ENCODE measurements around the gene LPP. TPM values are rescaled to one million over a fixed set of nuclear protein-coding genes. Genes with fewer than 3 reads are reported as not detected.

The LPP gene
- total RNA-seq, 4 donors from 2014 or later, result 56.0 to 65.7 (median 58.1) TPM

DNA sequence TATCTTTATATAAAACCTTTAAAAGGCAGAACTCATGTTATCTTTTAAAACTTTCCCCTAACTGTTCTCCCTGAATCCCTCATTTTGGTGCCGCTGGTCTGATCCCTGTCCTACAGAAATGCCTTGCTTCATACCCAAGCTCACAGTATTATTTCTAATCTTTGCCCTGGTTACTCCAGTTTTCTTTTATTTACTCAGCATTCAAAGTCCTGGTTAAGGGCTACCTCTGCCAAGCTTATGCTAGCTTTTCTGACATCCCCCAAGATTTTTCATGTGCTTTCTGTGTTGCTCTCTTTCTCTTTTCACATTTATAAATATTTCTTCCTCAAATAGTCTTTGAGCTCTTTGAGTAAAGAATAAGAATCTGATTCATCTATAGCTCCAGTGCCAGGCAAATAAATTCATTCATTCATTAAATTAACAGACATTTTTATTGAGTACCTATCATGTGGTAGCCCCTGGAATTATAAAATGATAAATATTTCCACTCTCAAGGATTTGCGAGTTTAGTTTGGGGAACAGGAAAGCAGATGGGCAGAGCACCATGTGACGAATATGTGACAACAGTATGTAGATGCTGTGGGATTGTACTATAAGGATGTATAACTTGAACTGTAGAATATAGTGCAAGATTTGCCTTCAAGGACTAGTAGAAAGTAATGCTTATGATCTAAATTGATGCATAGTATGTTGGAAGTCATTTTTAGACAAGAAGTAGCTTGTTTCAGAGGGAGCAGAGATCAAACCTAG is 247.5 kb downstream of the LPP start:
- TF ChIP-seq, protein P1, sequence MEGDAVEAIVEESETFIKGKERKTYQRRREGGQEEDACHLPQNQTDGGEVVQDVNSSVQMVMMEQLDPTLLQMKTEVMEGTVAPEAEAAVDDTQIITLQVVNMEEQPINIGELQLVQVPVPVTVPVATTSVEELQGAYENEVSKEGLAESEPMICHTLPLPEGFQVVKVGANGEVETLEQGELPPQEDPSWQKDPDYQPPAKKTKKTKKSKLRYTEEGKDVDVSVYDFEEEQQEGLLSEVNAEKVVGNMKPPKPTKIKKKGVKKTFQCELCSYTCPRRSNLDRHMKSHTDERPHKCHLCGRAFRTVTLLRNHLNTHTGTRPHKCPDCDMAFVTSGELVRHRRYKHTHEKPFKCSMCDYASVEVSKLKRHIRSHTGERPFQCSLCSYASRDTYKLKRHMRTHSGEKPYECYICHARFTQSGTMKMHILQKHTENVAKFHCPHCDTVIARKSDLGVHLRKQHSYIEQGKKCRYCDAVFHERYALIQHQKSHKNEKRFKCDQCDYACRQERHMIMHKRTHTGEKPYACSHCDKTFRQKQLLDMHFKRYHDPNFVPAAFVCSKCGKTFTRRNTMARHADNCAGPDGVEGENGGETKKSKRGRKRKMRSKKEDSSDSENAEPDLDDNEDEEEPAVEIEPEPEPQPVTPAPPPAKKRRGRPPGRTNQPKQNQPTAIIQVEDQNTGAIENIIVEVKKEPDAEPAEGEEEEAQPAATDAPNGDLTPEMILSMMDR (IDR thresholded peaks at IDR 0.05 in 4 of 5, conservative IDR thresholded peaks at IDR 0.05 in 1 of 5), result no peak
- no peak for TF ChIP-seq POLR2A (IDR thresholded peaks at IDR 0.05)
- intact Hi-C loops (cut with DNase I; ENCODE audit: low total_unique reads), result no loop called here
- no peaks in the 10 kb centered on the region for H3K27me3 ChIP-seq
- no peaks in the 10 kb centered on the region for H3K36me3 ChIP-seq
- H3K27ac ChIP-seq, result no peak overlapping the region
- DNase-seq, result no peak
- no peaks in the 10 kb centered on the region for H3K9me3 ChIP-seq
- in situ Hi-C loops (cut with MboI; ENCODE audit: low sequenced_read_pairs in 4 of 4), result loop anchor here in 2 of 4 donors (25.0 kb wide), 1 partner anchor 664 kb away; the partner anchor contains the start of gene BCL6 (in 2 of the 2)
- no peak overlapping the region for H3K4me3 ChIP-seq
- no peak for ATAC-seq
- H3K4me1 ChIP-seq, result peaks cover 29 to 40% of the 10 kb centered on the region in 2 donors

DNA sequence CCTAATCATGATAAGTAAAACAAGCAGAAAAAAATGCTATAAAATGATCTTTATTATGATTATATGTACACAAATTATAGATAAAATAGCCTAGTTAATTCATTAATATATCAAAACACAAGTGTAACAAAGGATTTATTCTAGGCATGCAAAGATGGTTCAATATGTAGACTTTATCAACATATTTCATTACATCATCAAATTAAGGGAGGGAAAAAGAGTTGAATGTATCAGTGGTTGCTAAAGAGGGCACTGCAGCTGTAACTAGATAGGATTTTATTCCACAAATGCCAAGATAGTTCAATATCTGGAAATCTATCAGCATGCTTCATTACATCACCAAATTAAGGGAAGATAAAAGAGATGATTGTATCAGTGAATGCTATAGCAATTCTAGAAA is 248.3 kb downstream of the LPP start:
- Histone ChIP-seq H3K27ac (no peak overlapping the region), H3K36me3 (no peaks in the 10 kb centered on the region), H3K27me3 (no peaks in the 10 kb centered on the region), H3K9me3 (no peaks in the 10 kb centered on the region), H3K4me1 (peaks cover 23 to 32% of the 10 kb centered on the region in 2 donors), H3K4me3 (no peak overlapping the region)
- in situ Hi-C loops (cut with MboI; ENCODE audit: low sequenced_read_pairs in 4 of 4), result loop anchor here in 2 of 4 donors (25.0 kb wide), 1 partner anchor 665 kb away; the partner anchor contains the start of gene BCL6 (in 2 of the 2)
- DNase-seq (no peak), ATAC-seq (no peak)
- intact Hi-C loops (cut with DNase I; ENCODE audit: low total_unique reads), result no loop called here
- no peak for TF ChIP-seq POLR2A (IDR thresholded peaks at IDR 0.05)

DNA sequence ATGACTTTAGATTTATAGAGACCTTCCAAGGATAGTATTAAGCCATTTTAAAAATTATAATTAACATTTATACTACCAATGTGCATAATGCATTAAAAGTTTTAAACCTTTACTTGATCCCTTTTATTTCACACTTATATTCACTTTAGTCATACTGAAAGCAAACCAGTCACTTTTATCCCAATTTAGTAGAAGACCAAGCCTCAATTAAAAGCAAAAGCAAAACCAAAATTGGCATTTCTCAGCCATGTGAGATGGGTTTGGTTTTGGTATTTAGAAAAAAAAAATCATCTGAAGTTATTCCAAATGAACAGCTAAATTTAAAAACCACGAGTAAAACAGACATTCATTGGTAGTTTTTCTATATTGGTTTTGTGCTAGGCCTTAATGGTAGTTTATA is 249.4 kb downstream of the LPP start:
- Histone ChIP-seq H3K9me3 (no peaks in the 10 kb centered on the region), H3K4me1 (peaks cover 13 to 21% of the 10 kb centered on the region in 2 donors), H3K4me3 (no peak overlapping the region), H3K36me3 (no peaks in the 10 kb centered on the region), H3K27ac (no peak overlapping the region), H3K27me3 (no peaks in the 10 kb centered on the region)
- intact Hi-C loops (cut with DNase I; ENCODE audit: low total_unique reads) (no loop called here), in situ Hi-C loops (cut with MboI; ENCODE audit: low sequenced_read_pairs in 4 of 4) (loop anchor here in 2 of 4 donors (25.0 kb wide), 1 partner anchor 666 kb away; the partner anchor contains the start of gene BCL6 (in 2 of the 2))
- no peak for ATAC-seq
- no peak for DNase-seq
- no peak for TF ChIP-seq POLR2A (IDR thresholded peaks at IDR 0.05)
- TF ChIP-seq, protein P1 (IDR thresholded peaks at IDR 0.05 in 4 of 5, conservative IDR thresholded peaks at IDR 0.05 in 1 of 5), result no peak

DNA sequence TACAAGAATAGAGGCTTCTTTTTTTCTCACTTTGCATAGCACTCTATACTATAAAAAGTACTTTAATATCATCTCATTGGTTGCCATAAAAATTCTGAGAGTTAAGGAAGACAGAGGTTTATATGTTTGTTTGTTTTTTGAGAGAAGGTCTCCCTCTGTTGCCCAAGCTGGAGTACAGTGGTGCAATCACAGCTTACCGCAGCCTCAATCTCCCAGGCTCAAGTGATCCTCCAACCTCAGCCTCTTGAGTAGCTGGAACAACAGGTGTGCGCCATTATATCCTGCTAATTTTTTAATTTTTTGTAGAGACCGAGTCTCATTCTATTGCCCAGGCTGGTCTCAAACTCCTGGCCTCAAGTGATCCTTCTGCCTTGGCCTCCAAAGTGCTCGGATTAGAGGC is 250.2 kb downstream of the LPP start:
- Histone ChIP-seq H3K27me3 (no peaks in the 10 kb centered on the region), H3K4me3 (no peak overlapping the region), H3K36me3 (no peaks in the 10 kb centered on the region), H3K27ac (no peak overlapping the region), H3K9me3 (no peaks in the 10 kb centered on the region), H3K4me1 (peaks cover 9 to 16% of the 10 kb centered on the region in 2 donors)
- in situ Hi-C loops (cut with MboI; ENCODE audit: low sequenced_read_pairs in 4 of 4), result loop anchor here in 2 of 4 donors (25.0 kb wide), 1 partner anchor 667 kb away; the partner anchor contains the start of gene BCL6 (in 2 of the 2)
- intact Hi-C loops (cut with DNase I; ENCODE audit: low total_unique reads), result no loop called here
- ATAC-seq (no peak), DNase-seq (no peak)
- TF ChIP-seq, protein P1 (IDR thresholded peaks at IDR 0.05 in 4 of 5, conservative IDR thresholded peaks at IDR 0.05 in 1 of 5), result no peak
- no peak for TF ChIP-seq POLR2A (IDR thresholded peaks at IDR 0.05)

DNA sequence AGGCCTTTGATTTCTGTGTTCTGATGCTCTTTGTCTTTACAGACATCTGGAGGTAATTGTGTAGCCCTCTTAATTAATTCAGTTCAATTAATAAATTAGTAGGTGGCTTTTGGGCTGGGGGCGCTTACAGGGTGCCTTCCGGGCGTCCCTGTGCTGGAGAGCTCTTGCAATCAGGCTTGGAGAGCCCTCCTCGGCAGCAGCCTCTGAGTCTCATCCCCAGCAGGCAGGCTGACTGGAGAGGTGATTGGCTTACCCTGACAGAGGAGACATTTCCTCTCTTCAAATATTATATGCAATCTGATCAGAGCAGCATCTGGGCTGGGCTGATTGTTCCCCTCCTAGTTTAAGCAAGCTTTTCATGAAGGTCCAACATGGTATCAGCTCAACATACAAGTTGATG is 250.7 kb downstream of the LPP start:
- Histone ChIP-seq H3K27me3 (no peaks in the 10 kb centered on the region), H3K9me3 (no peaks in the 10 kb centered on the region), H3K4me1 (peaks cover 9 to 16% of the 10 kb centered on the region in 2 donors), H3K36me3 (no peaks in the 10 kb centered on the region), H3K27ac (no peak overlapping the region), H3K4me3 (no peak overlapping the region)
- DNase-seq (no peak), ATAC-seq (no peak)
- intact Hi-C loops (cut with DNase I; ENCODE audit: low total_unique reads), result no loop called here
- in situ Hi-C loops (cut with MboI; ENCODE audit: low sequenced_read_pairs in 4 of 4), result loop anchor here in 2 of 4 donors (25.0 kb wide), 1 partner anchor 667 kb away; the partner anchor contains the start of gene BCL6 (in 2 of the 2)
- no peak for TF ChIP-seq POLR2A (IDR thresholded peaks at IDR 0.05)

Data from gastrocnemius medialis (tissue), 4 donors.